HG03354 (cell line): ENCODE results near the gene KLHL40.

Source experiments
- ATAC-seq: cut with Tn5 transposase; IDR thresholded peaks from one replicate; pipeline ENCODE4 v1.9.1; 2021; ENCODE audit warnings: mild to moderate bottlenecking; ENCODE audit not compliant: unreplicated experiment, poor library complexity, severe bottlenecking

KLHL40 gene

DNA sequence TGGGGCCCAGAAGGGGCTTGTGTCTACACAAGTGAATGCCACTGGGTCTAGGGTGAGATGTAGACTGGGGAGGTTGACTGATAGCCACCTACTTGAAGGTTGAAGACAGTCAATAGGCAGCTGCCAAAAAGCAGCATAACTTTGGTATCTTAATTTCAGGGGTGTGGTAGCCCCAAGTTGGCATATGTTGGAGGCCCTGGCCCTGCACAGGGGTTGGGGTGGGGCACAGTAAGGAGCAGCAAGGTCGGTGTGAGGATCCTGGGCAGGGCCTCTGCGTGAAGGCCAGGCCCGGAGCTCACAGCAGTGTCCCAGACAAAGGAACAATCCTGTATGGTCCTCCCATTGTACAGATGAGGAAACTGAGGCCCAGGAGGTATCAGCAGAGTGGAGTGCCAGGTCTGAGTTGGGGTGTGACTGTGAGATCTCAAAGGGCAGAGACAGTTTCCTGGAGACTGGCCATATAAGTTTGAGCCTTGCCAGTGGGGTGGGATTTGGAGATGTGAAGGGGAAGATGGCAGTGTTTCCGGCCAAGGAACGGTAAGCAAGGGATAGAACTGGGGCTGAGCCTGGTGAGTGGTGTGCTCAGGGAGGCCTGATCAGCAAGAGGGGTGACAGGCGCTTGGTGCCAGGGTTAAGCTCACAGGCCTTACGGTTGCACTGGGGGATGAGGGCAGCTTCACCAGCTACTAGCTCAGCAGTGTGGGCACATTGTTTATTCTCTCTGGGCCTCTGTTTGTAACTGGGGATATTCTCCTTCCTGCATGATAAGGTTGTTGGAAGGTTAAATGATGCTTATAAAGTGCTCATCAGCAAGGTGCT, 1.7 kb downstream of the KLHL40 start:
- ATAC-seq, result no peak

DNA sequence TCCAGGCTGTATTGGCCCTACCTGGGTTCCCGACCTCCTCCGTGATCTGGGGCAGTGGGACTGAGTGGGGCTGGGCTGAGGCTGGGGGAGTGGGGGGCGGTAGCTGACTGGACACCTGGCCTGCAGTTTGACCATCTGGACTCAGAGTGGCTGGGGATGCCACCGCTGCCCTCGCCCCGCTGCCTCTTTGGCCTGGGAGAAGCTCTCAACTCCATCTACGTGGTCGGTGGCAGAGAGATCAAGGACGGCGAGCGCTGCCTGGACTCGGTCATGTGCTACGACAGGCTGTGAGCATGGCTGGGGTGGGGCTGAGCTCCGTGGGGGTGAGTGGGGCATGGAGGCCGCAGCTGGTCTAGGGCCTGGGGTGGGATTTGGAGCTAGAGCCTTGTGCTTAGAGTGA, 2.7 kb downstream of the KLHL40 start:
- ATAC-seq, result no peak

- ATAC-seq, result no peak
These were observed 3.4 kb downstream of the KLHL40 start for GRCh38 chr3:42688487-42689420.

DNA sequence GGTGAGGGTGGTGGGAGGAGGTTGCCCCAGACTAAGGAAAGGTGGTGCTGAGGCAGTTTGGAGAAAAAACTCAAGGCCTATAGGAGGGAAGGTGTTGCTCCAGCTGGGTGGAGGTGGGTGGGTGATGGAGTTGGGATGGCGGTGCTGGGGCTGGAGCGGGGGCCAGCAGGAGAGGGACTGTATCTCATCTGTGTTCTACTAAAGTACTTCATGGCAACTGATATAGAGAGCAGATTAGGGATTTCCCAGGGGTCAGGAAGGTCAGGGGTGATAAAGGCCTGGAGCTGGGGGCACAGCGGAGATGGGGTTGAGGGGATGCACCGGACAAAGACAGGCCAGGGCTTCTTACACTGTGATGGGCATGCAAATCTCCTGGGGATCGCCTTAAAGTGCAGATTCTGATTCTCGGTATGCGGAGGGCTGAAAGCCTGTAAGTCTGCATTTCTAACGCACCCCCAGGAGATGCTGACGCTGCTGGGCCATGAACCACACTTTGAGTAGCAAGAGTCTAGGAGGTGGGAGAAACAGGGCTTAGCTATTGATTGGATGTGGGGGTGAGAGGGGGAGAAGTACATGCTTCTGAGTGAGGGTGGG, 4.2 kb downstream of the KLHL40 start:
- ATAC-seq, result no peak

GRCh38 chr3:42690191-42690590, 4.9 kb downstream of the KLHL40 start:
- ATAC-seq, result no peak

DNA sequence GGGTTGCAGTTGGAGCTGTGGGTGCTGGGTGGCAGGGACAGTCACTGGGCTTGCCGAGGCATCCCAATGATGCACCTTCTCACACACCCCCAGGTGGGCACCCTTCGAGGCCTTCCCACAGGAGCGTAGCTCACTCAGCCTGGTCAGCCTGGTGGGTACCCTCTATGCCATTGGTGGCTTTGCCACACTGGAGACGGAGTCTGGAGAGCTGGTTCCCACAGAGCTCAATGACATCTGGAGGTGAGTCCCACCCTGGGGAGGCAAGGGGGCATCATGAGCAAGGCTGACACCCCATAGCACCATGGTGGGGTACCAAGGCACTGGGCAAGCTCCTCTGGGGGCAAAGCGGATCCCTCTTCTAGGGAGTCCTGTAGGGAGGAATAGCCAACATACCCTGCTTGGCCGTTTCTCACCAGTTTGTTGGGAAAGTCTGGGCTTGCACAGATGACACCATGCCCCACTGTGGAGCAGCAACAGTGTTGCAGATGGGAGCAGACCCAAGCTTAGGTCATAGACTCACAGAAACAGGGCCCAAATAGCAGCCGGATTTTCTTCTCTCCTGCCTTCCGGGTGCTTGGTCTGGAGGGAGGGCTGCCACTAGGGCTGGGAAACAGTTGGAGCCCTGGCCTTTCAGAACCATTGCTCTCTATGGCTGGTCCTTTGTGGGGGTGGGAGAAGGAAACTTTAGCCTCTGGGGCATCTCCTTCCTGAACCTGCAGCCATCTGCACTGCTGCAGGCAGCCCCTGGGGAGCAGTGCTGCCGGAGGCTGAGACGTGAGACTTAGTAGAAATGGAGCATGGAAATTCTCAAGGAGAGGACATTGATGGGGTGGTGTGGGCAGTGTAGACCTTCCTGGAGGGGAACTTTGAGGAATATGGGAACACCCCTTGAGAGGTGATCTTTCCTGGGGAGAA, 5.7 kb downstream of the KLHL40 start:
- ATAC-seq, result no peak

GRCh38 chr3:42691816-42692666, 6.7 kb downstream of the KLHL40 start:
- no peak for ATAC-seq

DNA sequence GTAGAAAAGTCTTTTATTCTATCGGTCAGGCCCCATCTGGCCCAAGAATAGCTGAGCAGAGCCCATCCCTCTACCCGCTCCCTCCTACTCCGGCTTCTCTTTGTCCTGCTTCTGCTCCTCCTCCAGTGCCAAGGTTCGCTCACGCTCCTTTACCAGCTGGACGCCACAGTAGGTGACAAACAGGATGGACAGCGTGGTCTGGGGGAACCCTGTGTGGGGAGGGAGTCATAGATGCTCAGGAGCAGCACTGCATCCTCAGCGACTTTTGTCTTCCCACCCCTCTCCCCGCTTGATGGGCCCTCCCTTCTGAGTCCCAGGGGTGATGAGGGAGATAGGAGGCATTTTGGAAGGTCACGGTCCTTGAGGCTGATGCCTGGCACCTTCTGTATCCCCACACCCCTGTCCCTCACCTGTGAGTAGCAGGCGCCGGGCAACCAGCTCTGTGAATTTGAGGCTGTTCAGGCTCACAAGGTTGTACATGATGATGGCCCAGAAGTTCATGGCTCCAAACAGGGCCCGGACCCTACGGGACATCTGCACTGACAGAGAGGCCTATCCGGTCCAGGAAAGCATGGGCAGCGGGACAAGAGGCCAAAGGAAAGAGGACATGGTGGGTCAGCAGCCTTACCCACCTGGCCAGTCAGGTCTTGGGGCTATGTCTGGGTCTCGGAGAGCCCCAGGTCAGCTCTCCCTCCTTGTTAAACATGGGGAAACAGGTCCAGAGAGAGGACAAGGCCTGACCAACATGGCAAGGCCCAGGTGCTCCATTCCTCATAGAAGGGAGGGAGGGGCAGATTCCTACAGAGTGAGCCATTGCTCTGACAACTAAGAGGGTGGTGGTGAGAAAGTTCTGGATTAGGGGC, 7.6 kb downstream of the KLHL40 start:
- ATAC-seq, result no peak

DNA sequence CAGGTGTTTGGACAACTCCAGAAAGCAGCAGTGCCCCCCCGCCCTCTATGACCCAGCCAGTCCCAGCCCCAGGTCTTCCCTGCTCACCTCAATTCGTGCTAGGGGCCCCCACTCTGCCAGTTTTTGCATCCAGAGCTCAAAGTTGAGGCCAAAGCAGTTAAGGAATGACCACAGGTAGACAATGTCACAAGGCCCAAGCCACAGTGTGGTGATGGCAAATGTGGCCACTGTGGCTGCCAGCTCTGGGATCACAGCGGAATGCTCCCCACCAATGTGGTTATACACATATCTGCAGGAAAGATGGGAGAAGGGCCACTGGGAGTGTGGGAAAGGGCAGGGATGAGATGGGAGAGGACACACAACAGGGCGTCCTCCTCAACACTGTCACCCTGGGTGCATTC, 8.2 kb downstream of the KLHL40 start:
- no peak for ATAC-seq

- no peak for ATAC-seq
These were observed 9.0 kb downstream of the KLHL40 start for GRCh38 chr3:42694366-42694765.

- ATAC-seq, result no peak
These were observed 11.3 kb downstream of the KLHL40 start for GRCh38 chr3:42696356-42697288.

- ATAC-seq, result no peak
These were observed 12.1 kb downstream of the KLHL40 start for GRCh38 chr3:42697289-42698051.

- no peak for ATAC-seq
These were observed 13.0 kb downstream of the KLHL40 start for GRCh38 chr3:42698216-42698910.

DNA sequence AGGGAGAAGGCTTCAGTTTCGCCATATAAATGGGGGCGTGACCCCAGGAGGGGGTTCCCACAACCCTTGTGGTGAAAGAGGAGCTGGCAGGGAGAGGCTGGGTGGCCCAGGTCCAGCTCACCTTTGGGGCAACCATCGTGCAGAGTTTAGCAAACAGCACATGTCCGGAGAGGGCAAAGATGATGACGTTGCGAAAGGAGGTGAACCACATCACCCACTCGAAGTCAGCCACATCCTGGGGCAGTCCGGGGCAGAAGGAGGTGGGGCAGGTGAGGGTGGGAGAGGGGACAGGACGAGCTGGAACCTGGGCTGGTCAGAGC, 13.5 kb downstream of the KLHL40 start:
- ATAC-seq, result no peak

DNA sequence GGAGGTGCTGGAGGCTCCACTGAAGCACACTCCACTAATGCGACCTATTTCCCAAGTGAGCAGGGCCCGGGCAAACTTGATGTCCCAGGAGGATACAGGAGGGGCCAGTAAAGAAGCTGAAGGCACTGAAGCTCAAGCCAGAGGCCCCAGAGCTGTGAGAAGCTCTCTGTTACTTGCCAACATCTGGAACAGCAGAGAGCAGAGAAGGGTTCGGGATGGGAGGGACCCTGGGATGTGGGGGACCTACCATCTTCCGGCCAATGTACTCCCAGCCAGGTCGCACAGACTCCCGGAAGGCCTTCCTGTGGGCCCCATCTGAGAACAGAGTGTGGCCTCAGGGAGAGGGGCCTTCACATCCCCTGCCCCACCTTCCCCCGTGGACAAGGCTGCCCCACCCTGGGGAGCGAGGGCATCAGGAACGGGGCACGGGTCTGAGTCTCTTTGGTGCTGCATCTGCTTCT, 14.2 kb downstream of the KLHL40 start:
- ATAC-seq, result no peak
